ENCODE results near the gene S100A8.

Gene S100A8

DNA sequence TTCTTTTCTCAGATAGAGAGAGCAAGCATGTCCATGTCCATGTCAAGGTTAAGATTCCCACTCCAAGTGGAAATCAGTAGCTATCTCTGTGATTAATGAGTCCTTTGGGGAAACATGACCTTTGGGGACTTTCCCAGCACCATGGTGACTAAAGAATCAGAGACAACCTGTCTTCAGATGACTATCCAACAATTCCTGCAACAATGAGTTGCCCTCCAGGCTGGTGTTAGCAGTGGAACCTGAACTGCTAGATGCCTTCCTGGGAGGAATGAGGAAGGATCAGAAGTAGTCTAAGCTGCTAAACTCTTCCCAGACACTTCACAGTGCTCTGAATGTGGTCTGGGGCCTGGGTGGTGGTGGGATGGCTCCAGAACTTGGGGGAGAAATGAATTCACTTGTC is 26.7 kb downstream of the S100A8 start:
- Histone ChIP-seq H3K27me3 (ENCODE audit: control insufficient read depth in 1 of 2, insufficient read depth in 2 of 2, low read length in 2 of 2) (no peaks in the 10 kb centered on the region), H3K36me3 (ENCODE audit: control insufficient read depth in 1 of 2, insufficient read depth in 2 of 2, low read length in 2 of 2) (no peaks in the 10 kb centered on the region), H3K4me1 (ENCODE audit: control insufficient read depth in 1 of 2, insufficient read depth in 2 of 2, low read length in 2 of 2) (peaks cover 0 to 4% of the 10 kb centered on the region in 2 donors), H3K4me3 (ENCODE audit: low read depth in 1 of 2, low read length in 2 of 2) (no peak overlapping the region), H3K9ac (ENCODE audit: low read depth in 1 of 2, low read length in 2 of 2) (no peak overlapping the region), H3K27ac (ENCODE audit: low read depth, low read length) (no peak overlapping the region), H3K9me3 (ENCODE audit: control insufficient read depth in 1 of 2, low read length in 2 of 2) (no peaks in the 10 kb centered on the region)

DNA sequence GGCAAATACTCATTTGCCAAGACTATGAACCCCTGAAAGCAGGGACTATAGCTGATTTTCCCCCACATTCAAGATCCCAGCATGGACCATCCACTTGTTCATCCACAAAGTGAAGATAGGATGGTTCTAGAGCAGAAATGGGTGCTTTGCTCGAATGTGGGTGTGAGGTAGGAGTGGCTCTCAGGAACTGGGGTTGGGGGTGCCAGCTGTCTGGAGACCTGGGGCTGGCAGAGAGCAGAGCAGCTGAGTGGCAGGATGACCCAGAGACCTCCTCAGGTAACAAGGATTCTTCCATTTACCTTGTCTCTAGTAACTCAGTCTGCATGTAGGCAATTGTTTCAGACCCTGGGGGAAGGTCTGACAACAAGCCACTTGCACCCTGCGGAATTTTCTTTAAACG is 27.2 kb downstream of the S100A8 start:
- no peak overlapping the region for H3K4me3 ChIP-seq (ENCODE audit: low read depth in 1 of 2, low read length in 2 of 2)
- no peaks in the 10 kb centered on the region for H3K9me3 ChIP-seq (ENCODE audit: control insufficient read depth in 1 of 2, low read length in 2 of 2)
- H3K36me3 ChIP-seq (ENCODE audit: control insufficient read depth in 1 of 2, insufficient read depth in 2 of 2, low read length in 2 of 2): no peaks in the 10 kb centered on the region
- peaks cover 0 to 4% of the 10 kb centered on the region in 2 donors for H3K4me1 ChIP-seq (ENCODE audit: control insufficient read depth in 1 of 2, insufficient read depth in 2 of 2, low read length in 2 of 2)
- no peak overlapping the region for H3K9ac ChIP-seq (ENCODE audit: low read depth in 1 of 2, low read length in 2 of 2)
- H3K27ac ChIP-seq (ENCODE audit: low read depth, low read length): no peak overlapping the region
- H3K27me3 ChIP-seq (ENCODE audit: control insufficient read depth in 1 of 2, insufficient read depth in 2 of 2, low read length in 2 of 2): no peaks in the 10 kb centered on the region

DNA sequence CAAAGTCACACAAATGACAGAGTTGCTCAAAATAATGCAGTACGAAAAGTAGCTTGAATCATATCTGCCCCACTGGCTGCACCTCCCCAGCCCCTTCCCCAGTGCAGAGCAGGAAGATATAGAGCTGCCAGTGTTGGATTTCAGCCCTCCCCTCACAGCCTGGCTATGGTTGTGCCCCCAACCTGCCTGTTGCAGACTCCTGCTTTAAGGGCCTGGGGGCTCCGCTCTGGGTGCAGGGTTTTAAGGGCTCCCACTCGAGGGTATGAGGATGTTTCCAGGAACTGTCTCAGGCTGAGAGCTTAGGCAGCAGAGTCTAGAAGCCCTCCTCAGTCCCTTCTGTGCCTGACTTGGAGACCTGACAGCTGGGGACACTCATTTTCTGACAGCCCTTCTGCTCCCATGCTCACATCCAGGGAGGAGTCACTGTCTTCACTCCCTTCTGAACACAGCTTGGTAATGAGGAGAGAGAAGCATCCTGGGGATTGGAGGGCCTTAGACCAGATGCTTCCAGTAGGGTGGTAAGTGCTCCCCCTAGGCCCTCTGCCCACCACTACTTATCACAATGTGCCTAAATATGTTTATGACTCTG is 28.6 kb downstream of the S100A8 start:
- Histone ChIP-seq H3K9me3 (ENCODE audit: control insufficient read depth in 1 of 2, low read length in 2 of 2) (no peaks in the 10 kb centered on the region), H3K36me3 (ENCODE audit: control insufficient read depth in 1 of 2, insufficient read depth in 2 of 2, low read length in 2 of 2) (no peaks in the 10 kb centered on the region), H3K4me3 (ENCODE audit: low read depth in 1 of 2, low read length in 2 of 2) (no peak overlapping the region), H3K27ac (ENCODE audit: low read depth, low read length) (no peak overlapping the region), H3K27me3 (ENCODE audit: control insufficient read depth in 1 of 2, insufficient read depth in 2 of 2, low read length in 2 of 2) (no peaks in the 10 kb centered on the region), H3K4me1 (ENCODE audit: control insufficient read depth in 1 of 2, insufficient read depth in 2 of 2, low read length in 2 of 2) (peaks cover 0 to 10% of the 10 kb centered on the region in 2 donors), H3K9ac (ENCODE audit: low read depth in 1 of 2, low read length in 2 of 2) (no peak overlapping the region)

DNA sequence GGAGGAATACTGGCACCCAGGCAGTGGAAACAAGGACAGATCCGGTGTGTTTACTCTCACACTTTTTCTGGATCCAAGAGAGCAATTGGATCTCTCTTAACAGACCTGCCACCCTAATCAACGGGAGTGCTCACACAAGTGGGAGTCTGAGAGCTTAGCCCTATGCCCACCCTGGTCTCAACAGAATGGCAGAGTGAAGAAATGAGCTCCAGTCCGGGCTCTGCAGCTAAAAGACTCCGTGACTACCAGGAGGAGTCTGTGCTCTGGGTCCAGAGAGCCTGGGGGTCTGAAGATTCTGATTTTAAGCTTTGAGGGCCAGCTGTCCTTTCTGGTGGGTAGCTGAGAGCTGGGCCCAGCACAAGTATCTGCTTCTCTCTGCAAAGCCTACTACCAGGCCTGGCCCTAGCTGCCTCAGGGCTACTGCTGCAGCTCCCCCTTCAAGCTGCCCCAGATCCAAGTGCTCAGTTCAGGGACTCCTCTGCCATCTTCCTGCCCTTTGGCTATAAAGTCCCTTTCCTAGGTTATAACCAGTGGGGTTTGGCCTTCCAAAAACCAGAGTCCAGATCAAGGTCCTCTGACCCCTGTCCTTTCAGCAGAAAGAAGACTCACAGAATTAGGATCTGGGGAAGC is 29.3 kb downstream of the S100A8 start:
- H3K9ac ChIP-seq (ENCODE audit: low read depth in 1 of 2, low read length in 2 of 2): no peak overlapping the region
- H3K27me3 ChIP-seq (ENCODE audit: control insufficient read depth in 1 of 2, insufficient read depth in 2 of 2, low read length in 2 of 2): no peaks in the 10 kb centered on the region
- H3K9me3 ChIP-seq (ENCODE audit: control insufficient read depth in 1 of 2, low read length in 2 of 2): no peaks in the 10 kb centered on the region
- H3K4me3 ChIP-seq (ENCODE audit: low read depth in 1 of 2, low read length in 2 of 2): no peak overlapping the region
- no peaks in the 10 kb centered on the region for H3K36me3 ChIP-seq (ENCODE audit: control insufficient read depth in 1 of 2, insufficient read depth in 2 of 2, low read length in 2 of 2)
- H3K27ac ChIP-seq (ENCODE audit: low read depth, low read length): no peak overlapping the region
- H3K4me1 ChIP-seq (ENCODE audit: control insufficient read depth in 1 of 2, insufficient read depth in 2 of 2, low read length in 2 of 2): peaks cover 0 to 10% of the 10 kb centered on the region in 2 donors

DNA sequence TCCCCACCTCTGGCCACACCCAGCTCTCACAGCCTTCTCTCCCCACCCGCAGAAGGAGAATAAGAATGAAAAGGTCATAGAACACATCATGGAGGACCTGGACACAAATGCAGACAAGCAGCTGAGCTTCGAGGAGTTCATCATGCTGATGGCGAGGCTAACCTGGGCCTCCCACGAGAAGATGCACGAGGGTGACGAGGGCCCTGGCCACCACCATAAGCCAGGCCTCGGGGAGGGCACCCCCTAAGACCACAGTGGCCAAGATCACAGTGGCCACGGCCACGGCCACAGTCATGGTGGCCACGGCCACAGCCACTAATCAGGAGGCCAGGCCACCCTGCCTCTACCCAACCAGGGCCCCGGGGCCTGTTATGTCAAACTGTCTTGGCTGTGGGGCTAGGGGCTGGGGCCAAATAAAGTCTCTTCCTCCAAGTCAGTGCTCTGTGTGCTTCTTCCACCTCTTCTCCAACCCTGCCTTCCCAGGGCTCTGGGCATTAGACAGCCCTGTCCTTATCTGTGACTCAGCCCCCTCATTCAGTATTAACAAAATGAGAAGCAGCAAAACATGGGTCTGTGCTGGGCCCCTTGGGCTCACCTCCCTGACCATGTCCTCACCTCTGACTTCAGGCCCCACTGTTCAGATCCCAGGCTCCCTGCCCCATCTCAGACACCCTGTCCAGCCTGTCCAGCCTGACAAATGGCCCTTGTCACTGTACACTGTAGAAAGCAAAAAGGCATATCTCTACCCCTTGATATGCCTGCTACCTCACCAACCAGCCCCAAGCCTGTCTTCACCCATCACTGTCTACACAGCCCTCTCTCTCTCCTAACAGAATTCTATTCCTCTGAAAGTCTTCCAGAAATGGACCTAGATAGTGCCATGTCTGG is 30.0 kb downstream of the S100A8 start:
- H3K36me3 ChIP-seq (ENCODE audit: control insufficient read depth in 1 of 2, insufficient read depth in 2 of 2, low read length in 2 of 2): no peaks in the 10 kb centered on the region
- no peak overlapping the region for H3K4me3 ChIP-seq (ENCODE audit: low read depth in 1 of 2, low read length in 2 of 2)
- no peak overlapping the region for H3K9ac ChIP-seq (ENCODE audit: low read depth in 1 of 2, low read length in 2 of 2)
- no peaks in the 10 kb centered on the region for H3K9me3 ChIP-seq (ENCODE audit: control insufficient read depth in 1 of 2, low read length in 2 of 2)
- no peaks in the 10 kb centered on the region for H3K27me3 ChIP-seq (ENCODE audit: control insufficient read depth in 1 of 2, insufficient read depth in 2 of 2, low read length in 2 of 2)
- no peak overlapping the region for H3K27ac ChIP-seq (ENCODE audit: low read depth, low read length)
- H3K4me1 ChIP-seq (ENCODE audit: control insufficient read depth in 1 of 2, insufficient read depth in 2 of 2, low read length in 2 of 2): peaks cover 0 to 10% of the 10 kb centered on the region in 2 donors

DNA sequence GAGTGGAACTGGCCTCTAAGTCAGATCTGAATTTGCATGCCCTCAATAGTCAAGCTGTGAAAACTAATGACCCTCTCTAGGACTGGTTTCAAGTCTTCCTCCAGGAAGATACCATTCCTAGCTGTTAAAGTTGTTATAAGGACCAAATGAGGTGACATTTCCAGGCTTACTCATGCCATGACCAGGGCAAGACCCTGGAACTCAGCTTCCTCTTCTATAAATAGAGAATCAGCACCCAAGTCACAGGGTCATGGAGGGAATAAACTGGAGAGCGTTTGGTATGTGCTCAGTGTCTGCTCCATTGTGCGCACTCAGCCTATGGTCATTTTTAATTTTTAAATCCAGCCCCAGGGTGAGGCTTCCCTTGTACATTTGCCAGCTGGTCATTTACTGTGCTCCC is 30.7 kb downstream of the S100A8 start:
- Histone ChIP-seq H3K4me3 (ENCODE audit: low read depth in 1 of 2, low read length in 2 of 2) (no peak overlapping the region), H3K4me1 (ENCODE audit: control insufficient read depth in 1 of 2, insufficient read depth in 2 of 2, low read length in 2 of 2) (peaks cover 0 to 10% of the 10 kb centered on the region in 2 donors), H3K27me3 (ENCODE audit: control insufficient read depth in 1 of 2, insufficient read depth in 2 of 2, low read length in 2 of 2) (no peaks in the 10 kb centered on the region), H3K27ac (ENCODE audit: low read depth, low read length) (no peak overlapping the region), H3K9me3 (ENCODE audit: control insufficient read depth in 1 of 2, low read length in 2 of 2) (no peaks in the 10 kb centered on the region), H3K36me3 (ENCODE audit: control insufficient read depth in 1 of 2, insufficient read depth in 2 of 2, low read length in 2 of 2) (no peaks in the 10 kb centered on the region), H3K9ac (ENCODE audit: low read depth in 1 of 2, low read length in 2 of 2) (no peak overlapping the region)

DNA sequence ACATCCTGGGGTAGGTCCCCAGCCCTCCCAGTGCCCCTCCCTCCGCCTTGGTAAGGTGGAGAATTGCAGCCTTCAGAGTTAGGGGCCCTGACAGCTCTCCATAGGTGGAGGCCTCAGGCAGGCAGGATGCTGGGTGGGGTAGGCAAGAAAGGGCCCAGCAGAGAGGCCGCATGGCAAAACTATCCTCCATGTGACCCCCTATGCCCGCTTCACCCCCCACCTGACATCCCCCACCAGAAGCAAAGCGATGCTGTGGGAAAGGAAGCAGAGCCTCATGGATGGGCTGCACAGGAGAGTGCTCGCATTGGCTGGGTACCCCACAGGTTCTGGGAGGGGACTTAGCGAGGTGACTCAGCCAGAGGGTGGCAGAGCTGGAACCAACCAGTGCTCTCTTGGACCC is 31.6 kb downstream of the S100A8 start:
- H3K9ac ChIP-seq (ENCODE audit: low read depth in 1 of 2, low read length in 2 of 2): no peak overlapping the region
- H3K9me3 ChIP-seq (ENCODE audit: control insufficient read depth in 1 of 2, low read length in 2 of 2): no peaks in the 10 kb centered on the region
- H3K36me3 ChIP-seq (ENCODE audit: control insufficient read depth in 1 of 2, insufficient read depth in 2 of 2, low read length in 2 of 2): no peaks in the 10 kb centered on the region
- H3K4me1 ChIP-seq (ENCODE audit: control insufficient read depth in 1 of 2, insufficient read depth in 2 of 2, low read length in 2 of 2): peaks cover 0 to 10% of the 10 kb centered on the region in 2 donors
- H3K27me3 ChIP-seq (ENCODE audit: control insufficient read depth in 1 of 2, insufficient read depth in 2 of 2, low read length in 2 of 2): no peaks in the 10 kb centered on the region
- no peak overlapping the region for H3K4me3 ChIP-seq (ENCODE audit: low read depth in 1 of 2, low read length in 2 of 2)
- H3K27ac ChIP-seq (ENCODE audit: low read depth, low read length): no peak overlapping the region

DNA sequence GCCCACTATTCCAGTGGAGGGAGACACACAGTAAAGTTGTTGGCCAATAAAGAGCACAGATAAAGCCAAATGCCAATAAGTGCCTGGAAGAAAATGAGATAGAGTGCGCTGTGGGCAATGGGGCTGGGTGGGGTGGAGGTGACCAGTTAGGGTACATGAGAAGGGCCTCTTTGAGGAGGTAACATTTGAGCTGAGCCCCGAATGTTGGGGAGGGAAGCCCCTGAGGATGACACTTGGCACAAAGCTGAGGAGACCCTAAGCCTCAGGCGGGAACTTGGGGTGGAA is 32.2 kb downstream of the S100A8 start:
- no peaks in the 10 kb centered on the region for H3K36me3 ChIP-seq (ENCODE audit: control insufficient read depth in 1 of 2, insufficient read depth in 2 of 2, low read length in 2 of 2)
- no peak overlapping the region for H3K27ac ChIP-seq (ENCODE audit: low read depth, low read length)
- H3K4me1 ChIP-seq (ENCODE audit: control insufficient read depth in 1 of 2, insufficient read depth in 2 of 2, low read length in 2 of 2): peaks cover 0 to 10% of the 10 kb centered on the region in 2 donors
- H3K9me3 ChIP-seq (ENCODE audit: control insufficient read depth in 1 of 2, low read length in 2 of 2): no peaks in the 10 kb centered on the region
- no peak overlapping the region for H3K9ac ChIP-seq (ENCODE audit: low read depth in 1 of 2, low read length in 2 of 2)
- H3K27me3 ChIP-seq (ENCODE audit: control insufficient read depth in 1 of 2, insufficient read depth in 2 of 2, low read length in 2 of 2): no peaks in the 10 kb centered on the region
- no peak overlapping the region for H3K4me3 ChIP-seq (ENCODE audit: low read depth in 1 of 2, low read length in 2 of 2)

DNA sequence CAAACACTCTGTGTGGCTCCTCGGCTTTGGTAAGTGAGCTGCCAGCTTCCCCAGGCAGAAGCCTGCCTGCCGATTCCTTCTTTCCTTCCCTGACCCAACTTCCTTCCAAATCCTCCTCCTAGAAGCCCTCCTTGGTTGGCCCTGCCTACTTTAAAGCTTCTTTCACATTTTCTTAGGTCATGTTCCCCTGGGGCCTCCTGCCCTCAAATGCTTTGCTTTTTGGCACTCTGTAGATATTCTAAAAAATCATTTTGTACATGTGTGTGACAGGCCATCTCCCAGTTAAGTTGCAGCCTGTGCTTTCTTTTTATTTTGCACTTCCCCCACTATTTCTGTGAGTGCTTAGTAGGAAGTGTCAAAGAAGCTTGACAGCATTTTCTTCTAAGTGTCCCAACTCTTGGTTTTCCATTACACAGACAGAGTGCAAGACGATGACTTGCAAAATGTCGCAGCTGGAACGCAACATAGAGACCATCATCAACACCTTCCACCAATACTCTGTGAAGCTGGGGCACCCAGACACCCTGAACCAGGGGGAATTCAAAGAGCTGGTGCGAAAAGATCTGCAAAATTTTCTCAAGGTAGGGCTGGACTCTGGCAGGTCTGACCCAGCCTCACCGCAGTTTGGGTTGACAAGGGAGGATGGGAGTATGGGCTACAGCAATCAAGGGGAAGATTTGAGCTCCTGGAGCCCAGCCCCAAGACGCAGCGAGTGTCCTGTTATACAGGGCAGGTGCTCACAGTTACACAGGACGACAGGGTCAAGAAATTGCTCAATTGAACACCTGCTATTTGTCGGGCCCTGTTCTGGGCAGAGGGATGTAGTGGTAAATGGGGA is 32.8 kb downstream of the S100A8 start, which contains the start of gene S100A9:
TSS of gene S100A9 (plus strand) at position 2 of the 838 bp plus-strand sequence. CDS start at position 432, 430 bp downstream.
- Histone ChIP-seq H3K9ac (ENCODE audit: low read depth in 1 of 2, low read length in 2 of 2) (no peak within 1 kb of the TSS), H3K4me1 (ENCODE audit: control insufficient read depth in 1 of 2, insufficient read depth in 2 of 2, low read length in 2 of 2) (peaks cover 0 to 10% of the 10 kb centered on the region in 2 donors), H3K27ac (ENCODE audit: low read depth, low read length) (no peak within 1 kb of the TSS), H3K4me3 (ENCODE audit: low read depth in 1 of 2, low read length in 2 of 2) (no peak within 1 kb of the TSS), H3K36me3 (ENCODE audit: control insufficient read depth in 1 of 2, insufficient read depth in 2 of 2, low read length in 2 of 2) (no peaks in the 10 kb centered on the region), H3K9me3 (ENCODE audit: control insufficient read depth in 1 of 2, low read length in 2 of 2) (no peaks in the 10 kb centered on the region), H3K27me3 (ENCODE audit: control insufficient read depth in 1 of 2, insufficient read depth in 2 of 2, low read length in 2 of 2) (no peaks in the 10 kb centered on the region)

Data from duodenal mucosa (tissue), 2 donors.